SK-N-SH (cell line): ENCODE measurements around the gene MEGF6.

Experiments
- CTCF ChIP-seq: fragments of 200-600 bp; sonication (generic); IDR thresholded peaks from 2 replicates; pipeline ENCODE4 v1.6.1; 2017; ENCODE audit warnings: antibody characterized with exemption, mild to moderate bottlenecking, moderate library complexity
- ELF1 ChIP-seq: IDR thresholded peaks from 2 replicates; pipeline ENCODE4 v1.4.0; 2012
- EP300 ChIP-seq, 2 experiments: IDR thresholded peaks; 2 replicates each; pipeline versions ENCODE4 v1.4.0 to v1.6.1; 2012; ENCODE audit warnings: borderline replicate concordance in 1 of 2, low read depth in 1 of 2, low read length in 1 of 2
- MXI1 ChIP-seq: IDR thresholded peaks from 2 replicates; pipeline ENCODE4 v1.6.1; 2012; ENCODE audit warnings: mild to moderate bottlenecking, low read depth, low read length, improper control_type of control experiment
- NFIC ChIP-seq: IDR thresholded peaks from 2 replicates; pipeline ENCODE4 v1.4.0; 2012; ENCODE audit warnings: borderline replicate concordance
- POLR2AphosphoS5 ChIP-seq: IDR thresholded peaks from 2 replicates; pipeline ENCODE4 v1.6.1; 2012; ENCODE audit warnings: low read depth, low read length
- RAD21 ChIP-seq: IDR thresholded peaks from 2 replicates; pipeline ENCODE4 v1.6.1; 2012; ENCODE audit warnings: mild to moderate bottlenecking, low read length
- RFX5 ChIP-seq: IDR thresholded peaks from 2 replicates; pipeline ENCODE4 v1.6.1; 2012; ENCODE audit warnings: mild to moderate bottlenecking, improper control_type of control experiment, low read length
- TAF1 ChIP-seq: IDR thresholded peaks from 2 replicates; pipeline ENCODE4 v1.6.1; 2012; ENCODE audit warnings: low read depth, mild to moderate bottlenecking, low read length, moderate library complexity, borderline replicate concordance
- TEAD4 ChIP-seq: IDR thresholded peaks from 2 replicates; pipeline ENCODE4 v1.4.0; 2012; ENCODE audit warnings: mild to moderate bottlenecking, borderline replicate concordance; ENCODE audit not compliant: insufficient read depth
- TF ChIP-seq, protein P1 (sequence below): fragments of 150-350 bp; IDR thresholded peaks from 2 replicates; pipeline ENCODE4 v1.6.1; 2017; ENCODE audit warnings: antibody characterized with exemption, low read length, low read depth, borderline replicate concordance

DNA sequence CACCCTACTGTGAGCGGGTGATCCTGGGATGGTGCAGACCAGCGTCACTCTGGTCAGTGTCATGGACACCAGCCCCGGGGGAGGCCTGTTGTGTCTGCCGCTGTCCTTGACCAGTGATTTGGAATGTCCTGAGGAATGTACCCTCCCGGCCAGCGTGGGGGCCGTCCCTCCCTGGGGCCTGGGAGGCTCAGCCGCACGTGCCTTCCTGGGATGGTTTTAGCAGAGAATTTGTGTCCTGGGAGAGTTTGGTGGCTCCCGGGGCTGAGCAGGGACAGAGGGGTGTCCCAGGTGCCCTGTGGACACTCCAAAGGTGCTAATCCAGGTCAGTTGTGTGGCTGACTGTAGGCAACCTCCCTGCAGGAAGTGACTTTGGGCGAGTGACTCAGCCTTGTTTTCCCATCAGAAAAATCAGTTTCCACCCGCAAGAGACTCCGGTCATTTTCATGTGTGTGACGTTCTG, 150.6 kb downstream of the MEGF6 start:
- TF ChIP-seq EP300 (IDR thresholded peaks at IDR 0.05; ENCODE audit: borderline replicate concordance in 1 of 2, low read depth in 1 of 2, low read length in 1 of 2): no peak
- TF ChIP-seq, protein P1, sequence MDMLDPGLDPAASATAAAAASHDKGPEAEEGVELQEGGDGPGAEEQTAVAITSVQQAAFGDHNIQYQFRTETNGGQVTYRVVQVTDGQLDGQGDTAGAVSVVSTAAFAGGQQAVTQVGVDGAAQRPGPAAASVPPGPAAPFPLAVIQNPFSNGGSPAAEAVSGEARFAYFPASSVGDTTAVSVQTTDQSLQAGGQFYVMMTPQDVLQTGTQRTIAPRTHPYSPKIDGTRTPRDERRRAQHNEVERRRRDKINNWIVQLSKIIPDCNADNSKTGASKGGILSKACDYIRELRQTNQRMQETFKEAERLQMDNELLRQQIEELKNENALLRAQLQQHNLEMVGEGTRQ: no peak
- no peak for TF ChIP-seq ELF1
- TF ChIP-seq TAF1: no peak
- TF ChIP-seq MXI1: no peak
- no peak for TF ChIP-seq POLR2AphosphoS5
- no peak for TF ChIP-seq NFIC
- no peak for TF ChIP-seq RFX5
- TF ChIP-seq CTCF: no peak
- TF ChIP-seq RAD21: no peak
- no peak for TF ChIP-seq TEAD4
